LHCN-M2 (cell line): ENCODE measurements around the gene LRRIQ1. TPM values are rescaled to one million over a fixed set of nuclear protein-coding genes. Genes with fewer than 3 reads are reported as not detected.
A peak's percentile ranks its signal among the peaks of the same experiment; 100 is the strongest.
"Not testable (repeated sequence)": the region's sequence is repeated elsewhere in the genome, so short reads cannot be mapped to it uniquely, and the experiment has no call there.

ENCODE experiments used
- DNase-seq: peaks from one replicate; pipeline ENCODE4 v3.0.0-alpha.2; 2012; ENCODE audit warnings: low read depth
- polyA plus RNA-seq: library from polyadenylated mRNA; unstranded; fragments of >200 nt; gene quantifications from one replicate; pipeline ENCODE4 v1.2.1, GENCODE V29; 2012; ENCODE audit warnings: missing spikeins
- total RNA-seq: library from RNA; depleted of rRNA; stranded (reverse); fragments of >200 nt; gene quantifications from 2 replicates; pipeline ENCODE4 v1.2.3, GENCODE V29; 2014; rRNA removed

LRRIQ1 gene
- 0.19 and 0.34 TPM in 2 replicates for total RNA-seq
- not detected for polyA plus RNA-seq

- DNase-seq: peak; percentile 87
These were observed at the start of gene LRRIQ1, which contains the start of gene TSPAN19 for GRCh38 chr12:85036234-85036707. TSS of gene LRRIQ1 (plus strand) at chr12:85036351. CDS start at chr12:85038177, 1,826 bp downstream. TSS of gene TSPAN19 (minus strand) at chr12:85036277. CDS start at chr12:85029946, 6,331 bp downstream.

- peak; percentile 15 for DNase-seq
These were observed 49.6 kb upstream of the LRRIQ1 start for GRCh38 chr12:84986586-84986985.

- DNase-seq: no peak
These were observed 41.7 kb upstream of the LRRIQ1 start for GRCh38 chr12:84994426-84994825.

- no peak for DNase-seq
These were observed 40.5 kb upstream of the LRRIQ1 start for GRCh38 chr12:84995641-84996040.

- DNase-seq: no peak
These were observed 39.4 kb upstream of the LRRIQ1 start for GRCh38 chr12:84996759-84997158.

GRCh38 chr12:84998341-84998740 is 37.8 kb upstream of the LRRIQ1 start:
- no peak for DNase-seq

- no peak for DNase-seq
These were observed 35.4 kb upstream of the LRRIQ1 start for GRCh38 chr12:85000729-85001128.

GRCh38 chr12:85002778-85003296 is 33.3 kb upstream of the LRRIQ1 start:
- no peak for DNase-seq

- DNase-seq: no peak
These were observed 31.9 kb upstream of the LRRIQ1 start for GRCh38 chr12:85004204-85004603.

GRCh38 chr12:85005047-85005446 is 31.1 kb upstream of the LRRIQ1 start:
- DNase-seq: not testable (repeated sequence)

- peak; percentile 47 for DNase-seq
These were observed 30.5 kb upstream of the LRRIQ1 start for GRCh38 chr12:85005615-85006014.

- no peak for DNase-seq
These were observed 29.9 kb upstream of the LRRIQ1 start for GRCh38 chr12:85006206-85006605.

- DNase-seq: peak; percentile 69
These were observed 28.3 kb upstream of the LRRIQ1 start for GRCh38 chr12:85007836-85008235.

GRCh38 chr12:85016413-85016812 is 19.7 kb upstream of the LRRIQ1 start:
- DNase-seq: peak; percentile 98

GRCh38 chr12:85017133-85017532 is 19.0 kb upstream of the LRRIQ1 start:
- DNase-seq: no peak

GRCh38 chr12:85017618-85018017 is 18.5 kb upstream of the LRRIQ1 start:
- DNase-seq: no peak

GRCh38 chr12:85018098-85018497 is 18.1 kb upstream of the LRRIQ1 start:
- DNase-seq: no peak

- DNase-seq: peak; percentile 45
These were observed 6.7 kb upstream of the LRRIQ1 start for GRCh38 chr12:85029456-85029855.

- no peak for DNase-seq
These were observed 582 bp downstream of the LRRIQ1 start for GRCh38 chr12:85036733-85037132.

- no peak for DNase-seq
These were observed 5.2 kb downstream of the LRRIQ1 start for GRCh38 chr12:85041395-85041794.

- DNase-seq: no peak
These were observed 7.7 kb downstream of the LRRIQ1 start for GRCh38 chr12:85043829-85044228.

- DNase-seq: peak; percentile 44
These were observed 21.3 kb downstream of the LRRIQ1 start for GRCh38 chr12:85057370-85057963.

GRCh38 chr12:85058339-85058738 is 22.2 kb downstream of the LRRIQ1 start:
- no peak for DNase-seq
